Measurements from ENCODE around the gene YJU2.
A peak's percentile ranks its signal among the peaks of the same experiment; 100 is the strongest.

YJU2 gene

DNA sequence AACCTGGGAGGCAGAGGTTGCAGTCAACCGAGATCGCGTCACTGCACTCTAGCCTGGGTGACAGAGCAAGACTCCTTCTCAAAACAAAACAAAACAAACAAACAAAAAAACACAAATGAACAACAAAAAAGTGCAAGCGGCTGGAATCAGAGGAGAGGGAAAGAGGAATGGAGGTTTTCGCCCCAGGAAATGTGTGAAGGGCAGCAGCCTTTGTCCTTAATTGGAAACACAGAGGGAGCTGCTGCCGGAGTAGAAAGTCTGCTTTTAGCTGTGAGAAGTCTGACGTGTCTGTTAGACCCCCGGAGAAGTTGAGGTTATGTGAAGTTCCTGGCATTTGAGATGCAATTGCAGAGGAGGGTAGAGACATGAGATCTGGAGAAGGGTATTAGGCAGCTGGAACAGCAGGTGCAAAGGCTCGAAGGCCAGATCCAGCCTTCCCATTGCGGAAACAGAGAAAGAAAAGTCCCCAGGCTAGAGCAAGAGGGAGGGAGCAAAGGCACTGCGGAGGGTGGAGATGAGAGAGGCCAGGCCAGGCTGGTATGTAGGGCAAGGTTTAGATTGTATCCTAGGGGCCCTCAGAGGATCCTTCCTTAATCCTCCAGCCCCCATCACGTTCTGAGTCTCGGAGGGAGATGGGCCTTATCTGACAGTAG, 54.8 kb downstream of the YJU2 start:
- Histone ChIP-seq H3K4me3 (IDR thresholded peaks at IDR 0.05; ENCODE audit: insufficient read depth, low read depth, low read length) (no peak overlapping the region), H3K9ac (no peak overlapping the region), H3K79me2 (ENCODE audit: insufficient read depth, low read depth) (no peaks in the 10 kb centered on the region), H3K4me1 (ENCODE audit: low read depth, poor library complexity, severe bottlenecking) (no peaks in the 10 kb centered on the region), H3K4me2 (no peak overlapping the region), H3K27me3 (ENCODE audit: insufficient read depth, low read depth) (peaks cover 13% of the 10 kb centered on the region; the same call in 1 of the 2 replicates), H4K20me1 (ENCODE audit: insufficient read depth) (no peaks in the 10 kb centered on the region), H3K36me3 (ENCODE audit: insufficient read depth) (no peaks in the 10 kb centered on the region), H2AFZ (ENCODE audit: low read depth) (no peak overlapping the region), H3K27ac (no peak overlapping the region)
- TF ChIP-seq, protein P1, sequence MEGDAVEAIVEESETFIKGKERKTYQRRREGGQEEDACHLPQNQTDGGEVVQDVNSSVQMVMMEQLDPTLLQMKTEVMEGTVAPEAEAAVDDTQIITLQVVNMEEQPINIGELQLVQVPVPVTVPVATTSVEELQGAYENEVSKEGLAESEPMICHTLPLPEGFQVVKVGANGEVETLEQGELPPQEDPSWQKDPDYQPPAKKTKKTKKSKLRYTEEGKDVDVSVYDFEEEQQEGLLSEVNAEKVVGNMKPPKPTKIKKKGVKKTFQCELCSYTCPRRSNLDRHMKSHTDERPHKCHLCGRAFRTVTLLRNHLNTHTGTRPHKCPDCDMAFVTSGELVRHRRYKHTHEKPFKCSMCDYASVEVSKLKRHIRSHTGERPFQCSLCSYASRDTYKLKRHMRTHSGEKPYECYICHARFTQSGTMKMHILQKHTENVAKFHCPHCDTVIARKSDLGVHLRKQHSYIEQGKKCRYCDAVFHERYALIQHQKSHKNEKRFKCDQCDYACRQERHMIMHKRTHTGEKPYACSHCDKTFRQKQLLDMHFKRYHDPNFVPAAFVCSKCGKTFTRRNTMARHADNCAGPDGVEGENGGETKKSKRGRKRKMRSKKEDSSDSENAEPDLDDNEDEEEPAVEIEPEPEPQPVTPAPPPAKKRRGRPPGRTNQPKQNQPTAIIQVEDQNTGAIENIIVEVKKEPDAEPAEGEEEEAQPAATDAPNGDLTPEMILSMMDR (conservative IDR thresholded peaks at IDR 0.05; ENCODE audit: low read depth, low read length) = no peak

DNA sequence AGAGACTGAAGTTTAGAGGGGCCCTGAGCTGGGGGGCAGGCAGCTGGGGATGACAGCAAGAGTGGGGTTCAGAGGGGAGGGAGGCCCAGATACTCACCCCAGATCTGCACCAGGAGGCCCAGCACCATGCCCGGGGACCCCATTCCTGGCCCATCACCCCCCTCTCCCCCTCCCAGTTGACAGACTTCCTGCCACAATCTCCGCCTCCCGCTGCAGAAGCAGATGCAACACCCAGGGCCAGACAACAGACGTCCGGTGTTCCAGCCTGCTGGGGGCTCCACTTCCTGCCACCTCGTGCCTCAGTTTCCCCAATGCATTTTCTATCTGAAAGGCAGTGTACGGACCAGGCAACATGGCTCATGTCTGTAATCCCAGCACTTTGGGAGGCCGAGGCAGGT, 55.4 kb downstream of the YJU2 start, which contains the start of gene TMIGD2:
TMIGD2 (minus strand) TSS at position 147 of the 398 bp plus-strand sequence; CDS start at position 143, 4 bp downstream.
- Histone ChIP-seq H3K4me1 (ENCODE audit: low read depth, poor library complexity, severe bottlenecking) (no peaks in the 10 kb centered on the region), H3K9ac (no peak within 1 kb of the TSS), H4K20me1 (ENCODE audit: insufficient read depth) (no peaks in the 10 kb centered on the region), H3K27ac (no peak within 1 kb of the TSS), H3K4me3 (IDR thresholded peaks at IDR 0.05; ENCODE audit: insufficient read depth, low read depth, low read length) (no peak within 1 kb of the TSS), H3K36me3 (ENCODE audit: insufficient read depth) (no peaks in the 10 kb centered on the region), H3K79me2 (ENCODE audit: insufficient read depth, low read depth) (no peaks in the 10 kb centered on the region), H3K4me2 (no peak within 1 kb of the TSS), H2AFZ (ENCODE audit: low read depth) (no peak within 1 kb of the TSS), H3K27me3 (ENCODE audit: insufficient read depth, low read depth) (peaks cover 8% of the 10 kb centered on the region; the same call in 1 of the 2 replicates)
- TF ChIP-seq, protein P1 (conservative IDR thresholded peaks at IDR 0.05; ENCODE audit: low read depth, low read length) = no peak

DNA sequence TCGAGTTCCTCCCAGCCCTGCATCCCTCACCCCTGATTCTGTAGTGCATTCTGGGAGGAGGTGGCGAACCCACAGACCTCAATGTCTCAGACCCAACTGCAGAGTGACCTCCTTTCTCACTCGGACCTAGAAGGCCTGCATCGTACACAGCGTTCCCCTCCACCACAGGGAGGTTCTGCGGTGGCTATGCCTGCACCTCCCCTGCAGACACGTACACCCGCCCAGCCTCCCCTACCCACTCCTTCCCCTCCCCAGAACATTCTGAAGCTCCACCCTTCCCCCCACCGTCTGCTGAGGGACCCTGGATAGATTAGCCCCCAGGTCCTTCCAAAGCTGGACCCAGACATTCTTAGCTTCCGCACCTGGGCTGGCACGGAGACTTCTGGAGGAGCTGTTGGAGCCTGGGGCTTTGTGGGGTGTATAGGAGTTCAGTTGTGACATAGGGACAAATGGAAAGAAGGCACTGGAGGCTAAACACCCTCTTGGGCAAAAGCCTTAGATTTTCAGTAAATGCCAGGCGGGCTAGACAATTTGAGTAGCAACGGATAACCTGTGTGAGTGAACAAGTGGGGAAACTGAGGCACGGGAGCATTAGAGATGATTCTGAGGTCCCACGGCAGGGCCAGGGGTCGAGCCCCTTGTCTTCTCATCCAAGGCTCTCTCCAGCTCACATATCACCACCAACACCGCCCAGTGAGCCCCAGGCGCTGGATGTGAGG, 57.1 kb downstream of the YJU2 start:
- Histone ChIP-seq H3K4me2 (no peak overlapping the region), H3K9ac (no peak overlapping the region)

DNA sequence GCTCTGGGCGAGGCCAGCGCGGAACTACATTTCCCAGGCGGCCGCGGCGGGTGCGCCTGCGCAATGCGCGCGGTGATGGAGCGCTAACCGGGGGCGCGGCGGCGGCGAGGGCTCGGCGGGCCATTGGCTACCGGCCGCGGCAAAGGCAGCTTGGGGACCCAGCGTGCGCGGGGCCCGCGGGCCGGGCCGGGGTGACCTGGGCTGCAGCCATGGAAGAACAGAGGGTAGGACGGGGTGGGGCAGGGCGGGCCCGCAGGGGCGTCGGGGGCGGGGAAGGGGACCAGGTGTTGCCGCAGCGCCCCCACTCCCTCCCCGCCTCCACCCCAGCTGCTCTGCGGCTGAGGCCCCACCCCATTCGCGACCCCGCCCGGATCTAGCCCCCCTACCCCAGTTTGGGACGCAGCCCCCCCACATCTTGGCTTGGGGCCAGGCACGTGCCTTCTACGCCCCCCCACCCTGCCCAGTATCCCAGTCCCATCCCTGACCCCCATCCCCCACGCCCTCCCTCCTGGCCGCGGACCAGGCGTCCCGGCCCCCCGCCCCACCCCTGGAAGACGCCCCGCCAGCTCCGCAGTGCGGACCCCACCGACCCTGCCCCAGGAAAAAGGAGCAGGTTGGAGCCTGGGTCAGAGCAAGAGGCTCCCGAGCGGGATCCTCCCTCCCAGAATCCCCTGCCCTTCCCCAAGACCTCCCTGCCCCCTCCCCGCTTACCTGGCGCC, 57.8 kb downstream of the YJU2 start, which contains the start of gene FSD1:
FSD1 (plus strand) TSS at position 61 of the 719 bp plus-strand sequence; CDS start at position 210, 149 bp downstream.
- H2AFZ ChIP-seq (ENCODE audit: low read depth) = peak within 1 kb of the TSS; percentile 34; the same call in 1 of the 2 replicates
- H3K4me1 ChIP-seq (ENCODE audit: low read depth, poor library complexity, severe bottlenecking) = no peaks in the 10 kb centered on the region
- no peak within 1 kb of the TSS for H3K9ac ChIP-seq
- H3K27me3 ChIP-seq (ENCODE audit: insufficient read depth, low read depth) = no peaks in the 10 kb centered on the region; the same call in 1 of the 2 replicates
- TF ChIP-seq, protein P1 (conservative IDR thresholded peaks at IDR 0.05; ENCODE audit: low read depth, low read length) = no peak
- H3K4me2 ChIP-seq = no peak within 1 kb of the TSS
- no peak within 1 kb of the TSS for H3K4me3 ChIP-seq (IDR thresholded peaks at IDR 0.05; ENCODE audit: insufficient read depth, low read depth, low read length)
- no peaks in the 10 kb centered on the region for H4K20me1 ChIP-seq (ENCODE audit: insufficient read depth)
- no peaks in the 10 kb centered on the region for H3K79me2 ChIP-seq (ENCODE audit: insufficient read depth, low read depth)
- no peak within 1 kb of the TSS for H3K27ac ChIP-seq
- H3K36me3 ChIP-seq (ENCODE audit: insufficient read depth) = no peaks in the 10 kb centered on the region

More for the DNA sequence above, 57.1 kb downstream of the YJU2 start:
- no peaks in the 10 kb centered on the region for H4K20me1 ChIP-seq (ENCODE audit: insufficient read depth)
- H3K79me2 ChIP-seq (ENCODE audit: insufficient read depth, low read depth) = no peaks in the 10 kb centered on the region
- no peaks in the 10 kb centered on the region for H3K4me1 ChIP-seq (ENCODE audit: low read depth, poor library complexity, severe bottlenecking)
- peaks cover 2% of the 10 kb centered on the region; the same call in 1 of the 2 replicates for H3K27me3 ChIP-seq (ENCODE audit: insufficient read depth, low read depth)
- H3K36me3 ChIP-seq (ENCODE audit: insufficient read depth) = no peaks in the 10 kb centered on the region
- peak overlapping the region; percentile 34; the same call in 1 of the 2 replicates for H2AFZ ChIP-seq (ENCODE audit: low read depth)
- TF ChIP-seq, protein P1 (conservative IDR thresholded peaks at IDR 0.05; ENCODE audit: low read depth, low read length) = no peak
- H3K4me3 ChIP-seq (IDR thresholded peaks at IDR 0.05; ENCODE audit: insufficient read depth, low read depth, low read length) = no peak overlapping the region
- H3K27ac ChIP-seq = no peak overlapping the region

All from KMS-11 (cell line).